ENCODE data around the gene ISL2.

ISL2 gene

DNA sequence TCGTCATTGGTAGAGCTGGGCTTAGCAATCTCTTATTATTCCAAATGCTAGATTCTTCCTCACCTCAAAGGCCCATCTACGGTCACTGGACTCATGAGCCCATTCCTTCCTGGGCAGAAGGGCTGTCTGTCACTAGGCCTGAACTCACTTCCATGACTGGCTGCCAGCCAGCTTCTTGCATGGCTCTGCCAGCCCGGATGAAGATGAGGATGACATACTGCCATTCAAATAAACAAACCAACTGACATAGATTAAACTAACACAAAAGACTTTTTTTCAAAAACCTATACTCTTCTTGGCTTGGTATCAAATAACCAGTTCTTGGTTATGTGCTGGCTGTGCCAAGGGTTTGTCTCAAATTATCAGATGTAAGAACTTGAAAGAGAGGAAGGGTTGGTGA lies 23.8 kb downstream of the ISL2 start:
- no peak for DNase-seq (ENCODE audit: low read depth)
- TF ChIP-seq, protein P1, sequence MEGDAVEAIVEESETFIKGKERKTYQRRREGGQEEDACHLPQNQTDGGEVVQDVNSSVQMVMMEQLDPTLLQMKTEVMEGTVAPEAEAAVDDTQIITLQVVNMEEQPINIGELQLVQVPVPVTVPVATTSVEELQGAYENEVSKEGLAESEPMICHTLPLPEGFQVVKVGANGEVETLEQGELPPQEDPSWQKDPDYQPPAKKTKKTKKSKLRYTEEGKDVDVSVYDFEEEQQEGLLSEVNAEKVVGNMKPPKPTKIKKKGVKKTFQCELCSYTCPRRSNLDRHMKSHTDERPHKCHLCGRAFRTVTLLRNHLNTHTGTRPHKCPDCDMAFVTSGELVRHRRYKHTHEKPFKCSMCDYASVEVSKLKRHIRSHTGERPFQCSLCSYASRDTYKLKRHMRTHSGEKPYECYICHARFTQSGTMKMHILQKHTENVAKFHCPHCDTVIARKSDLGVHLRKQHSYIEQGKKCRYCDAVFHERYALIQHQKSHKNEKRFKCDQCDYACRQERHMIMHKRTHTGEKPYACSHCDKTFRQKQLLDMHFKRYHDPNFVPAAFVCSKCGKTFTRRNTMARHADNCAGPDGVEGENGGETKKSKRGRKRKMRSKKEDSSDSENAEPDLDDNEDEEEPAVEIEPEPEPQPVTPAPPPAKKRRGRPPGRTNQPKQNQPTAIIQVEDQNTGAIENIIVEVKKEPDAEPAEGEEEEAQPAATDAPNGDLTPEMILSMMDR (IDR thresholded peaks at IDR 0.05; ENCODE audit: low read depth, low read length, missing control alignments) = no peak
- no peak overlapping the region for H3K4me3 ChIP-seq (ENCODE audit: low read depth, low read length)

DNA sequence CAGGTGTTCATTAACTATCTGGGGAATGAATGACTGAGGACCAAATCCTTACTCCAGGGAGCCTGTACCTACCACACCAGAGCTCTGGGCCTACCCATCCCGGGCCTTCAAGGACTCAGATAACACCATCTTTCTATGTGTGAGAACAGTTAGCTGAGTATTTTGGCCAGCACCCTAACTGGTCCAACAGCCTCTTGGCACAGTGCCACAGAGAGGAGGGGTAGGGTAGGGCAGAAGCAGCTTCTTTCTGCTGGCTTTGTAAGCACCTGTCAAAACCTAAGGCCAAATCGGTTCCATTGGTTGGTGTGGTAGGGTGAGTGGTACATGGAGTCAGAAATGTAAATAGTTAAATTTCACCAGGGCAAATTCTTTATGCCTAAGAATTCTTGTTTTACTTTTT lies 26.7 kb downstream of the ISL2 start:
- TF ChIP-seq, protein P1 (IDR thresholded peaks at IDR 0.05; ENCODE audit: low read depth, low read length, missing control alignments) = no peak
- DNase-seq (ENCODE audit: low read depth) = no peak
- no peak overlapping the region for H3K4me3 ChIP-seq (ENCODE audit: low read depth, low read length)

DNA sequence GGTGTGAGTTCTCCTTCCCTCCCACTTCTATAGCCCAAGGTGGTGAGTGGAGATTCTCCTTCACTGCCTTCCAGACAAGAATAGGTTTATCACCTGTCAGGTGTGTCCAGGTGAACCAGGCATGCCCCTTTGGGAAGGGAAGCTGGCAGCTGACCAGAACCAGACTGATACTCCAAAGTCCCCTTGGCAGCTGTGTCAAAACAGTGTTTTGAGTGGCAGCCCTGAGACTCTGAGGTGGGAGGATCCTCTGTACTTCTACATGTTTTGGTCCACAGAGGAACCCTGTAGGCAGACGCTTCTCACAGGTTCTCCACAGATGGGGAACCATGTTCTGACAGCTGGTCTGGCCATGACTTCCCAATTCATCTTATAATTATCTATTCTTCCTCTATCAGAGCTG lies 30.1 kb downstream of the ISL2 start:
- H3K4me3 ChIP-seq (ENCODE audit: low read depth, low read length) = no peak overlapping the region
- TF ChIP-seq, protein P1 (IDR thresholded peaks at IDR 0.05; ENCODE audit: low read depth, low read length, missing control alignments) = no peak
- no peak for DNase-seq (ENCODE audit: low read depth)

DNA sequence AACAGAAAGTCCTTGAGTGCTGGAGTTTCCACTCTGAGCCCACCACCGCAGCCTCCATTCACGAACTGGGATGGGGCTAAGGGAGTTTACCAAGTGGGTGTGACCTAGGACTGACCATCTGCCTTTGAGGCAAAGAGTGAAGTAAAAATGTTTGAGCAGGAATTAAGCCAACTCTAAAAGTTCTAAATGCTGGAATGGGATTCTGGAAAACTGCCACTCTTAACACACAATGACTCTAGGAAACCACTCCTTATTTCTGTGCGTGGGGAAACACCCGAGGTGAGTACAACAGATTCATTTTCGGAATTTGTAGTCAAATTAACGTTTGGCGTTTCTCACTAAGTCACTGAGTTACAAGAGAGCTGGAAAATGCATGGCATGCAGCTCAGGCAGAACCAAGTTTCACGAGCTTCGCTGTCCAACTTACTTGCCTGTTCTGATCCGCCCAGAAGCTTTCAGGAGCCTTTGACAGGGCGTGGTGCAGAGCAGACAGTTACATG lies 31.6 kb downstream of the ISL2 start:
- no peak for DNase-seq (ENCODE audit: low read depth)
- TF ChIP-seq, protein P1 (IDR thresholded peaks at IDR 0.05; ENCODE audit: low read depth, low read length, missing control alignments) = no peak
- H3K4me3 ChIP-seq (ENCODE audit: low read depth, low read length) = no peak overlapping the region

DNA sequence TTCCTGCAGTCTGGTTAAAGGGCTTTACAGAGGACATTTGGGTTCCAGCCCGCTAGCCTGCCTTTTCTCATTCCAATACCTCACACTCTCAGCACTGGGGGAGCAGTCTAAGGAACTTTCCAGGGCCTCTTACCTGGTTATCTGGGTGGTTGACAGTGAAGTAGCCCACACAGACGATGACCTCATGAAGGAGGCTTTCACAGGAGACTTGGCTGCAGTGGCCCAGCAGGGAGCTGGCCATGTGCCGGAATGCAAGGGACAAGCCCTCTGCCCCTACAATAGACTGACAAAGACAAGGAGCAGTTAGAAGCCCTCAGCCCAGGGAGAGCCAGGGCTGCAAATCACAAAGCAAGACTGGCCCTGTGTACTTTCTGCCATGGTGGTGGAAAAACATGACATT lies 39.5 kb downstream of the ISL2 start:
- no peak overlapping the region for H3K4me3 ChIP-seq (ENCODE audit: low read depth, low read length)
- TF ChIP-seq, protein P1 (IDR thresholded peaks at IDR 0.05; ENCODE audit: low read depth, low read length, missing control alignments) = no peak
- DNase-seq (ENCODE audit: low read depth) = no peak

DNA sequence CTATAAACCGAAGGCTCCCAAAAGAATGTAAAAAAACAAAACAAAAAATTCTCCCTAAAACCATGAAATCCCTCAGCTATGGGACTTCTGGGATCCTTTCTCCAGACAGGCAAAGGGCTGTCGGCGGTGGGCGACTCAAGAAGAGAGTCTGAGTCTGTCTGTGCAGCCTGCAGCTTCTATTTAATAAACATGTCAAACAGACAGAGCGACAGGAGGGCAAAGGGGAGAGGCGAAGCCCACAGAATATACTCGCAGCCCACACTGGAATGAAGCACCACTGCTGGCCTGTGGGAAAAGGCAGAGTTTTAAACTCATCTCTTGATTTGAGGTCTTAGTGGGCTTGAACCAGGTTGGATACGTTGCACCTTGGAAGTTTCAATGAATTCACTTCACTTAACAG lies 40.2 kb downstream of the ISL2 start:
- no peak for DNase-seq (ENCODE audit: low read depth)
- H3K4me3 ChIP-seq (ENCODE audit: low read depth, low read length) = no peak overlapping the region
- TF ChIP-seq, protein P1 (IDR thresholded peaks at IDR 0.05; ENCODE audit: low read depth, low read length, missing control alignments) = no peak

DNA sequence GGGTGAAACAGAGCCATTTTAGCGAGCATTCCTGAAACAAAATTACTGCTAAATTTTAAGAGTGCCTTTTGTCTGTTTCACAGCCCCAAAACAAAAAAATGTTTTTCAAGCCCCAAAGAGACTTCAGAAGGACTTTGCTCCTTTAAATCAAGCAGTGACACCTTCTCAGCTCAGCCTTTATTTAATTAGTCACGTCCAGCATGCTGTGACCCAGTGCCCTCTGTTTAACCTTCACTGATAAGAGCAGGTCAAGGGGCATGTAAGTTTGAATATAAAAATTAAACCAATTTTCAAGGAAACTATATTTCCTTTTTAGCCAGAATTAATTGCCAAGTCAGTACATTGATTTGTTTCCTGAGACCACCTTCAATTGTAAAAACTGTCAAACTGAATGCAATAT lies 40.6 kb downstream of the ISL2 start:
- H3K4me3 ChIP-seq (ENCODE audit: low read depth, low read length) = no peak overlapping the region
- DNase-seq (ENCODE audit: low read depth) = no peak

More for the DNA sequence above, 40.6 kb downstream of the ISL2 start:
- TF ChIP-seq, protein P1 (IDR thresholded peaks at IDR 0.05; ENCODE audit: low read depth, low read length, missing control alignments) = no peak

All from GM12864 (cell line).